Mesodermal cell (in vitro differentiated cells): ENCODE results near the gene ANTXR1.

Experiments
- H3K27ac ChIP-seq: 2 replicates; pipeline ENCODE4 v1.7.0; 2013; ENCODE audit warnings: mild to moderate bottlenecking, low read depth, low read length, moderate library complexity; ENCODE audit not compliant: severe bottlenecking
- H3K36me3 ChIP-seq: 2 replicates; pipeline ENCODE4 v1.7.1; 2013; ENCODE audit warnings: mild to moderate bottlenecking, low read length, moderate library complexity; ENCODE audit not compliant: control insufficient read depth, insufficient read depth
- H3K4me1 ChIP-seq: one replicate; pipeline ENCODE4 v1.7.1; 2013; ENCODE audit warnings: mild to moderate bottlenecking, low read length; ENCODE audit not compliant: insufficient read depth, control insufficient read depth, poor library complexity, severe bottlenecking
- H3K4me3 ChIP-seq: 2 replicates; pipeline ENCODE4 v1.7.0; 2013; ENCODE audit warnings: low read length, control low read depth, mild to moderate bottlenecking; ENCODE audit not compliant: insufficient read depth, poor library complexity, severe bottlenecking; ENCODE audit errors: extremely low read depth
- H3K9me3 ChIP-seq: 2 replicates; pipeline ENCODE4 v1.7.1; 2013; ENCODE audit warnings: mild to moderate bottlenecking, low read length, moderate library complexity; ENCODE audit not compliant: control insufficient read depth
- WGBS, 2 experiments: methylation state at CpG; one replicate each; pipeline ENCODE4 v1.1.5; 2013; ENCODE audit warnings: missing lambda C conversion rate in 2 of 2; ENCODE audit not compliant: insufficient coverage in 2 of 2; 5-methylcytosine and 5-hydroxymethylcytosine counted together

Gene ANTXR1

GRCh38 chr2:69180974-69181373 lies 168.0 kb downstream of the ANTXR1 start:
- H3K4me1 ChIP-seq, result peaks cover 33% of the 10 kb centered on the region
- peaks cover 72% of the 10 kb centered on the region for H3K36me3 ChIP-seq
- 79 to 94% methylated on average over 1 of the region's 1 CpG for WGBS, 2 experiments
- H3K4me3 ChIP-seq, result no peak overlapping the region
- H3K27ac ChIP-seq, result no peak overlapping the region
- no peaks in the 10 kb centered on the region for H3K9me3 ChIP-seq

GRCh38 chr2:69181806-69182427 lies 168.9 kb downstream of the ANTXR1 start:
- H3K4me1 ChIP-seq, result peaks cover 24% of the 10 kb centered on the region
- no peak overlapping the region for H3K4me3 ChIP-seq
- H3K27ac ChIP-seq, result no peak overlapping the region
- H3K36me3 ChIP-seq, result peaks cover 78% of the 10 kb centered on the region
- no peaks in the 10 kb centered on the region for H3K9me3 ChIP-seq
- WGBS, 2 experiments, result 92 to 97% methylated on average over 7 to 8 of the region's 13 CpGs

- Histone ChIP-seq H3K27ac (no peak overlapping the region), H3K9me3 (no peaks in the 10 kb centered on the region), H3K4me3 (no peak overlapping the region), H3K4me1 (peaks cover 13% of the 10 kb centered on the region), H3K36me3 (peaks cover 90% of the 10 kb centered on the region)
- 57 to 84% methylated on average over 1 to 2 of the region's 2 CpGs for WGBS, 2 experiments
Measured at GRCh38 chr2:69183659-69184058, 170.7 kb downstream of the ANTXR1 start.

DNA sequence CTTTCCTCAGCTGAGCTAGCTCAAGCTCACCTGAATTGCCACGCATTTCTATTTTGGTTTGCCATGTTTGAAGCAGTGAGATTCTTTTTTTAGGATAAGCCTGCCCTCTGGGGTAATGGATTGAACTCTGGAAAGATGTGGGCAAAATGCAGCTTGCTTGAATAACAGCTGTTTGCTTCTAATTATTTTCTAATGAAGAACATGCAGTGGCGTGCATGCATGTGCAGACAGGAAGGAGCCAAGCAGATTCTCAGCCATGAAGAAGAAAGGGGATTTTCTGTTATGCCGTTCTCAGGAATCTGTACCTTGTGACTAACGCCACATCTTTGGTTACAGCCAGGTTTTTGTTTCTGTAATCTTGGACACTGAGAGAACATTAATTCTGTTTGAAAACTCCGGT lies 171.2 kb downstream of the ANTXR1 start:
- H3K4me3 ChIP-seq, result no peak overlapping the region
- H3K4me1 ChIP-seq, result peaks cover 13% of the 10 kb centered on the region
- peaks cover 89% of the 10 kb centered on the region for H3K36me3 ChIP-seq
- 95 to 97% methylated on average over 5 of the region's 5 CpGs for WGBS, 2 experiments
- H3K9me3 ChIP-seq, result no peaks in the 10 kb centered on the region
- H3K27ac ChIP-seq, result no peak overlapping the region

DNA sequence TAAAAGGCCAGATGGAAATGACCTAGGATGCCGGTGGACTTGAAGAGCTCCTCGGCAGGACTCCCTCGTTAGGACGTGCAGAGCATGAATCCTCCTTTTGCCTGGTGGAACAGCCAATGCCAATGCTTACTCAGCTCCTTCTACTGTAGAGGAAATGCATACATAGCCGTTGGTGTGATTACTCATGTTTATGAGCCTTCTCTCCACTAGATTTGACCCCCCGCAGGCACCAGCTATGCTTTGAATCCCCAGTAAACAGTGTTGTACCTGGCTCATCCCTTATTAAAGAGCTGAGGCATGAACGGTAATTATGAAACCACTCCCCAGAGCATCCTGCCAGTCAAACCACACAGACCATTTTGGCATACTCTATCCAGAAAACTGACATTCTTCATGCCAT lies 172.8 kb downstream of the ANTXR1 start:
- peaks cover 9% of the 10 kb centered on the region for H3K4me1 ChIP-seq
- peaks cover 90% of the 10 kb centered on the region for H3K36me3 ChIP-seq
- no peaks in the 10 kb centered on the region for H3K9me3 ChIP-seq
- 88 to 97% methylated on average over 6 to 7 of the region's 7 CpGs for WGBS, 2 experiments
- no peak overlapping the region for H3K4me3 ChIP-seq
- no peak overlapping the region for H3K27ac ChIP-seq

GRCh38 chr2:69186614-69187013 lies 173.6 kb downstream of the ANTXR1 start:
- no peaks in the 10 kb centered on the region for H3K9me3 ChIP-seq
- H3K36me3 ChIP-seq, result peaks cover 90% of the 10 kb centered on the region
- 83 to 93% methylated on average over 1 to 2 of the region's 3 CpGs for whole genome bisulfite sequencing, 2 experiments
- H3K4me1 ChIP-seq, result peaks cover 6% of the 10 kb centered on the region
- no peak overlapping the region for H3K4me3 ChIP-seq
- no peak overlapping the region for H3K27ac ChIP-seq

GRCh38 chr2:69188182-69188900 lies 175.4 kb downstream of the ANTXR1 start:
- Histone ChIP-seq H3K27ac (no peak overlapping the region), H3K4me3 (no peak overlapping the region), H3K9me3 (no peaks in the 10 kb centered on the region), H3K36me3 (peaks cover 84% of the 10 kb centered on the region), H3K4me1 (peaks cover 4% of the 10 kb centered on the region)
- WGBS, 2 experiments, result 89 to 95% methylated on average over 3 of the region's 4 CpGs

GRCh38 chr2:69190743-69191404 lies 177.9 kb downstream of the ANTXR1 start:
- Histone ChIP-seq H3K36me3 (peaks cover 71% of the 10 kb centered on the region), H3K4me3 (no peak overlapping the region), H3K4me1 (no peaks in the 10 kb centered on the region), H3K9me3 (no peaks in the 10 kb centered on the region), H3K27ac (no peak overlapping the region)
- 79 to 80% methylated on average over 1 to 2 of the region's 3 CpGs for WGBS, 2 experiments

DNA sequence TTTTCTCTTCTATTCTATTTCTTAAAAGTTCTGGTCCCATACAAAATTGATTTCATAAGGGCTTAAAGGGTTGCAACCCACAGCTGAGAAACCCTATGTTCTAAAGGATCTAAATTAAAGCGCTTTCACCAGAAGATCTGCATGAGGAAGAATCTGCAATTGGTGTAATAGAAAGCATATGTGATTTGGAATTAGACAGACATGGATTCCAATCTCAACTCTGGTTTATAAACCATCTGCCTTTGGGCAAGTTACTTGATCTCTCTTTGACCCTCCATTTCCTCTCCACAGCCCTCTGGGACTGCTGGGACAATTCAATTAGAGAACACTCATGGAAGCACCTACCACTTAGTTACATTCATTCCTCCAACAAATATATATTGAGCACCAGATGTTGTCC lies 178.7 kb downstream of the ANTXR1 start:
- no CpG with 5 or more reads among the region's 1 CpG for WGBS, 2 experiments
- Histone ChIP-seq H3K9me3 (no peaks in the 10 kb centered on the region), H3K27ac (no peak overlapping the region), H3K36me3 (peaks cover 66% of the 10 kb centered on the region), H3K4me1 (no peaks in the 10 kb centered on the region), H3K4me3 (no peak overlapping the region)

DNA sequence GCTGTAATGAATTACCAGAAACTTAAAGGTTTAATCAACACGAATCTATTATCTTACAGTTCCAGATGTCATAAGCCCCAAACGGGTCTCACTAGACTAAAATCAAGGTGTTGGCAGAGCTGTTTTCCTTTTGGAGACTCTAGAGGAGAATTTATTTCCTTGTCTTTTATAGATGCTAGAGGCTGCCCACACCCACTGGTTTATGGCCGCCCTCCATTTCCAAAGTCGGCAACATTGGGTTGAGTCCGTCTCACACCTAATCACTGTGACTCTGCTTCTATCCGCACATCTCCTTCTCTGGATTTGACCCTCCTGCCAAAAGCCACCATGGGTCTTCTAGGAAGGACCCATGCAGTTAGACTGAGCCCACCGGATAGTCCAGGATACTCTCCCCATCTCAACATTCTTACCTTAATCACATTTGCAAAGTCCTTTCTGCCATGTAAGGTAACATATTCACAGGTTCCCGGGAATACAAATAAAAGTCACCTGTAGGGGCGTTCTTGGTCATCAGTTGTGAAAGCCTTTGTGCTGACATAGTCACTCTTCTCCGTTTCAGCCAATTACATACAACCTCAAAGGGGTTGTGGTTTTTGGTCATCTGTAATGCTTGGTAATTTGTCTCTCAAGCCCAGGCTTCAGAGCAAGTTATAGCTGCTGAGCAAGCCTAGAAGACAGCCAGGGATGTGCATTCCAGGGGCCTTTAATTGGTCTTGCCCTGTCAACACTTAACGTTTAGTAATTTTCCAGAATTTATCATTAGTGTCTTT lies 179.4 kb downstream of the ANTXR1 start:
- no peak overlapping the region for H3K27ac ChIP-seq
- H3K4me1 ChIP-seq, result no peaks in the 10 kb centered on the region
- whole genome bisulfite sequencing, 2 experiments, result 91 to 98% methylated on average over 6 to 7 of the region's 11 CpGs
- H3K4me3 ChIP-seq, result no peak overlapping the region
- H3K9me3 ChIP-seq, result no peaks in the 10 kb centered on the region
- H3K36me3 ChIP-seq, result peaks cover 66% of the 10 kb centered on the region
